HG02610 (cell line): Measurements from ENCODE around the gene OLA1.

Experiments used
- ATAC-seq: cut with Tn5 transposase; IDR thresholded peaks from one replicate; pipeline ENCODE4 v1.9.1; 2021; ENCODE audit warnings: mild to moderate bottlenecking, moderate library complexity; ENCODE audit not compliant: unreplicated experiment

Gene OLA1

GRCh38 chr2:174181368-174181767, 67.0 kb downstream of the OLA1 start:
- no peak for ATAC-seq

DNA sequence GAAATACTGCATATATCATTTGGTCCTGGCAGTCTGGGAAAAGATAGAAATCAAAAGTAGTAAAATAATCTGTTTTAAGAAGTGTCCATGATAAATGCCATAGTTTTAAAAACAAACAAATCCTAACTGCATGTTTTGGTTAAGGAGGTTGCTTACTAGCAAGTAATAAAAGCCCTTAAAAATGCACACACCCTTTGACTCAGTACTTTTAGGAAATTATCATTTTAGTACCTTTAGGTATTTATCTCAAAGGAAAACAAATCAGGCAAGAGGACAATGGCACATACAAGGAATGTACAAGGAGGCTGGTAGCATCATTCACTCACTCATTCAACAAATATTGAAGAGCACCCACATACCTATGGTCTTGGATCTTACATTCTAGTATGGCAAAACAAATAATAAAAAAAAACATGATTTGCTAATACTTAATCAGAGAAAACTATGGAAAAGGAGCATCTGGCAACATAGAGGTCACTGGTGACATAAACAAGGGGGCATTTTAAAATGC, 67.6 kb downstream of the OLA1 start:
- no peak for ATAC-seq

- ATAC-seq: no peak
Observed at GRCh38 chr2:174180165-174180724, 68.1 kb downstream of the OLA1 start.

DNA sequence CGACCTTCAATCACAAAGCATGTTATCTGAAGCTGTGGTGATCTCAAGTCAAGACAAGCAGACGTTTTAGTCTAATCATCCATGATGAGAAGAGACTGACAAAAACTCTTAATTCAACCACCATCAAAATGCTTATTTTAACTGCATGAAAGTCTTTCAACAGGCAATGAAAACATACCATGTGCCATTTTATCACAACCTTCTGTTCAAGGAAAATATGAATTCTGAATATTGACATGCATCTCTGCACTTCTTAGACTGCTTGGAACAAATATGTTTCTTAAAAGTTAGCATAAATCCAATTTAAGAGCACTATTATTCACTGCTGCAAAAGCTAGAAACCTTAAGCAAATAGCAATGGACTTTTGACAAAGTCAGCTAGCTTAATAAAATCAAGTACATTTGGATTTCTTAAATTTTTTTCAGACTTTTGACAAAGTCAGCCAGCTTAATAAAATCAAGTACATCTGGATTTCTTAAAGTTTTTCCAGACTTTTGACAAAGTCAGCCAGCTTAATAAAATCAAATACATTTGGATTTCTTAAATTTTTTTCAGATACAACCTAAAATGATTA, 70.9 kb downstream of the OLA1 start:
- no peak for ATAC-seq

- ATAC-seq: no peak
Observed at GRCh38 chr2:174176898-174177297, 71.4 kb downstream of the OLA1 start.

DNA sequence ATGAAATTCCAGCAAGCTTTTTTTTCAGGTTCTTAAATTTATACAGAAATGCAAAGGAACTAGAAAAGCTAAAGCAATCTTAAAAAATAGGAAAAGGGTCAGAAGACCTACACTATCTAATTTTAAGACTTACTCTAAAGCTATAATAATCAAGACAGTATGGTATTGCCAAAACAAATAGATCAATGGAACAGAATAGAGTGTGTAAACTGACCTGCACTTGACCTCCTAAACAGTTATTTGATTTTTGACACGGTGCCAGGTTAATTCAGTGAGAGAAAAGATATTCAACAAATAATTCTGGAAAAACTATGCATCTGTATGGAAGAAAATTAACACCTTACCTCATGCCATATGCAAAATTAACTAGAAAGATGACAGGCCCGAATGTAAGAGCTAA, 73.6 kb downstream of the OLA1 start:
- ATAC-seq: no peak

GRCh38 chr2:174172802-174173355, 75.5 kb downstream of the OLA1 start:
- no peak for ATAC-seq

DNA sequence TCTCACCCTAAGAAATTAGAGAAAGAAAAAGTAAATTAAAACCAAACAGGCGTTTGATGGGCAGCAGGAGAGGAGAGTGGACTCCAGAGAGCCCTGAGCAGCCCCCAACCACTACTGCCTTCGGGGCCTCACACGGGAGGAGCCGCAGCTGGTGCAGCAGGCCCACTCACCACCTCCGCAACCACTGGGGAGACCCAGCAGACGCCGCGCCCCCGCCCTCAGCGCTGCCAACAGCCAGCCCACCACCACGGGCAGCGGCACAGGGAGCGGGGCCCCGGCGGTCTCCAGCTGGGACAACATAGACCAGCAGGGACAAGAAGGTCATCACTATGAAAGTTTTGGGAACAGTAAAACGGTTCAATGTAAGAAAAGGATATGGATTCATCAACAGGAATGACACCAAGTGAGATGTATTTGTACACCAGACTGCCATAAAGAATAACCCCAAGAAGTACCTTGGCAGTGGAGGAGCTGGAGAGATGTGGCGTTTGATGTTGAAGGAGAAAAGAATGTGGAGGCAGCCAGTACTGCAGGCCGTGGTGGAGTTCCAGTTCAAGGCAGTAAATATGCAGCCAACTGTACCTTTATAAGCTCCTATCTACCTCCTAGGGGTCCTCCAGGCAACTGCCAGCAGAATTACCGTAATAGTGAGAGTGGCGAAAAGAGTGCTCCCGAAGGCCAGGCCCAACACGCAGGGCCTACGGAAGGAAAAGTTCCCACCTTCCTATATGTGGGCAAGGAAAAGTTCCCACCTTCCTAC, 76.5 kb downstream of the OLA1 start:
- no peak for ATAC-seq

GRCh38 chr2:174169372-174169771, 79.0 kb downstream of the OLA1 start:
- ATAC-seq: no peak

- no peak for ATAC-seq
Observed at GRCh38 chr2:174166261-174166660, 82.1 kb downstream of the OLA1 start.

GRCh38 chr2:174161490-174161889, 86.8 kb downstream of the OLA1 start:
- ATAC-seq: no peak

DNA sequence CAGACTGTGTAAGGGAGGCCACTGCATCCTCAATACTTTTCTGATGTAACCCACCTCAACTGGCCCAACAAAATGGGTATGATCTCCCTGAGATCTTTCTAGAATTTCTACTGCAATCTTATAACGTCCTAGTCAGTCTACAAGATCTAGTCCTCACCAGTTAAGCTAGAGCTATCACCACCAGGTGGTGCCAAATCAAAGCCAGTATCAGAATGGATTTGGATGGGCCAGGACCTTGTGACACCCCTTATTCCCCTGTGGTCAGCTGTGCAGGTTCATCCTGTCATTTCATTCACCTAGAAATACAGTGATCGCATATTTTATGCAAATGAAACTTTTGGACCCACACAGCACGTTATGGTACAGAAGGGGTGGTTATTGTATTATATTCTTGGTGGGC, 90.3 kb downstream of the OLA1 start:
- ATAC-seq: no peak

DNA sequence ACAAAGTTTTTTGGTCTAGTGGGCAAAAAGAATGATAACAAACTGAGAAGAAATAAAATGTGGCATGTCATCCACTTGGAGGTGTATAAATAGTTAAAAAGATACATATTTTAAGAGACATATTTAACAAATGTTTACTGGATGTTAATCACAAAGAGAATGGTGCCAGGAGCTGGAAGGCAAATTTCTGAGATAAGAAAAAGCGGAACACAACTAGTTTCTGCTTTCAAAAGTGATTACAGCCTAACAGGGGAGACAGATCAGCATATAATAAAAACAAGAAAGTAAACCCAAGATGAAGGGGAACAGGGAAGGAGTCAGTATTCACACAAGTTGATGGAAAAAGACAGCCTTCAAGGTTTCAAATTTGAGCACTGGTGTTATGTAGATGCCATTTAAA, 91.3 kb downstream of the OLA1 start:
- no peak for ATAC-seq

GRCh38 chr2:174153757-174154680, 94.3 kb downstream of the OLA1 start:
- no peak for ATAC-seq

DNA sequence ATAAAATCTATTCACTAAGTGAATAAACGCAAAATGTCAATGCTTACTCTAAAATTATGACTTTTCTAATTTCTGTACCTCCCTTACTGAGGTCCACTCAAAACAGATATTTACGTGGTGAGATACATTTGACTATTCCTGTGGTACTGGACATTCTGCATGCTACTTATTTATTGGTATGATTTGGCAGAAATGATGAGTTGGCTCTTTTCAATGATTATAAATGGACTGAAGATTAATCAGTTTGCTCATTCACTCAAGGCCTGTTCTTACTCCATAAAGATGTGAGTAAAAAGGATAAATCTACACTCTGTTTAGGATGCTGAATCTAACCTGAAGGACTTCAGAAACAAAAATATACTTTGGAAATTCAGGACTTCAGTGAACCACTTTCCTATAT, 98.8 kb downstream of the OLA1 start:
- ATAC-seq: no peak

GRCh38 chr2:174148833-174149232, 99.5 kb downstream of the OLA1 start:
- no peak for ATAC-seq

DNA sequence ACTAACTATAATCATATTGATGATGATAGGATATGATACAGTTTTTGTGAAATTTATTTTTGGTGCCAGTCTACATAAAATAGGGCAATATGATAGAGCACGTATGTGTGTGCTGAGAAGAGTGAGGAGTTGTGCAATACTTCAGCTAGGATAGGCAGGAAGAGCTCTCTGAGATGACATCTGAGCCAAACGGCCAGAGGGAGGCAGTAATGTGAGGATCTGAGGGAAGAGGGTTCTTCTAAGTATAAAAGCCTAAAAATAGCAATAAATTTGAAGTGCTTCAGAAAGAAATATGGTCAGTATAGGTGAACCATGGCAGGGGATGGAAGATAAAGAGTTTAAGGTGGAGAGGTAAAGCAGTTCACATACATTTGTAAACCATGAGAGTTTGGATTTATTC, 102.5 kb downstream of the OLA1 start:
- ATAC-seq: no peak

- no peak for ATAC-seq
Observed at GRCh38 chr2:174142290-174142689, 106.0 kb downstream of the OLA1 start.

DNA sequence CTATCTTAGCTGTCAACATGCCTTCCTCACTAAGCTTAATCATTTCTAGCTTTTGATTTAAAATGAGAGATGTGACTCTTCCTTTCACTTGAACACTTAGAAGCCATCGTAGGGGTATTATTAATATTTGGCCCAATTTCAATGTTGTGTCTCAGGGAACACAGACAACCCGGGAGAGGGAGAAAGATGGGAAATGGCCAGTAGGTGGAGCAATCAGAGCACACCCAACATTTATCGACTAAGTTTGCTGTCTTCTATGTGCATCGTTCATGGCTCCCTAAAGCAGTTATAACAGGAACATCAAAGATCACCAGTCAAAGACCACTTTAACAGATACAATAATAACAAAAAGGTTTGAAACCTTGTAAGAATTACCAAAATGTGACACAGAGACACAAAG, 110.2 kb downstream of the OLA1 start:
- ATAC-seq: no peak

DNA sequence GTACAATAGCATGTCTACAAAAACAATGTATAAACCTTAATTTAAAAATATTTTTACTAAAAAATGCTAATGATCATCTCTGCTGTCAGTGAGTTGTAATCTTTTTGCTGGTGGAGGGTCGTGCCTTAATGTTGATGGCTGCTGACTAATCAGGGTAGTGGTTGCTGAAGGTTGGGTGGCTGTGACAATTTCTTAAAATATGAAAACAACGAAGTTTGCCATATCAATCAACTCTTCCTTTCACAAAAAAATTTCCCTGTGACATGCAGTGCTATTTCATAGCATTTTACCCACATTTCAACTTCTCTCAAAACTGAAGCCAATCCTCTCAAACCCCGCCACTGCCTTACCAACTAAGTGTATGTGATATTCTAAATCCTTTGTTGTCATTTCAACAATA, 112.4 kb downstream of the OLA1 start:
- no peak for ATAC-seq

DNA sequence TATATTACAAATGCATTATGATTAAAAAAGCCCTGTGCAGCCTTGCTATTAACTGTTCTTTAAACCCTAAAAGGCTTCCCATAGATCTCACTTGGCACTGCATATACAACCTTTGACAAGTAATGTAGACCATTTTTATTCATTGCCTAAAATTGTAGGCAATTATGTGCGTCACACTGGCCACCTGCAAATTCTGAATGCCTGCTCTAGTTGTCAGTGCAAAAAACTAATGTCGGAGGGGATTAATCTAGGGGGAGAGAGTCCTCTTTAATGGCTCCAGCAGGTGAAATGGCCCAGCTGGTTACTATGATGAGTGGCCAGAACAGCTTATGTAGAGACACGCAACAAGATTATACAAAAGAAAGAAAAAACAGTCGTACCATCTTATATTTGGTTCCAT, 123.2 kb downstream of the OLA1 start:
- no peak for ATAC-seq
